HCT116 (cell line): ENCODE results near the gene C2CD2. TPM values are rescaled to one million over a fixed set of nuclear protein-coding genes. Genes with fewer than 3 reads are reported as not detected.

ENCODE experiments used
- ATAC-seq: fragments of 200-7000 bp; cut with Tn5 transposase; 2 replicates; pipeline ENCODE4 v1.9.1; 2020; ENCODE audit warnings: mild to moderate bottlenecking, moderate library complexity
- BruUV-seq: library from RNA; stranded (reverse); fragments of 400-500 nt; replicated peaks from 2 replicates; lab custom pipeline; 2021; lab: Mats Ljungman, UMichigan
- CTCF ChIA-PET: fragments of 300-600 bp; sonication (Branson Sonifier 250); formaldehyde crosslinking; loops from one replicate; lab custom pipeline; 2021; ENCODE audit warnings: antibody characterized with exemption; lab: Charles Lee
- POLR2A ChIA-PET: fragments of 300-600, 350-600 bp; sonication (Branson Sonifier 250); formaldehyde crosslinking; loops from one replicate; lab custom pipeline; 2021; ENCODE audit warnings: antibody characterized with exemption; lab: Charles Lee
- RAD21 ChIA-PET, 2 experiments: fragments of 300-600 bp; sonication (Branson Sonifier 250); formaldehyde crosslinking; loops; one replicate each; lab custom pipeline; 2023; ENCODE audit warnings: low total read pairs in 2 of 2; ENCODE audit not compliant: uncharacterized antibody in 2 of 2, unreplicated experiment in 2 of 2, low non-redundant PET in 1 of 2; lab: Charles Lee
- DNase-seq: peaks from one replicate; pipeline ENCODE4 v3.0.0-alpha.2; 2010; ENCODE audit warnings: low read depth, low spot score
- H2AFZ ChIP-seq: fragments of 200-600 bp; shearing (Covaris generic), sonication (generic); 2 replicates; pipeline ENCODE4 v1.6.1; 2017; ENCODE audit warnings: low read depth, mixed run types, mixed read lengths, antibody characterized with exemption, low read length; ENCODE audit not compliant: poor library complexity, severe bottlenecking
- H3K27ac ChIP-seq: 2 replicates; pipeline ENCODE4 v1.5.1; 2012; ENCODE audit warnings: low read depth, low read length
- H3K27me3 ChIP-seq: fragments of 200-600 bp; sonication (generic); 2 replicates; pipeline ENCODE4 v1.6.1; 2016; ENCODE audit warnings: mixed run types, low read length, mixed read lengths; ENCODE audit not compliant: insufficient read depth
- H3K36me3 ChIP-seq, 2 experiments: fragments of 200-500 bp in 1 of 2; fragments of 200-600 bp in 1 of 2; sonication (Bioruptor generic) in 1 of 2; sonication (generic) in 1 of 2; 2 replicates each; pipeline versions ENCODE4 v1.5.1 to v1.6.1; 2014 to 2016; ENCODE audit warnings: low read length in 2 of 2, inconsistent platforms in 1 of 2, mixed read lengths in 1 of 2, mixed run types in 1 of 2; ENCODE audit not compliant: insufficient read depth in 2 of 2, control insufficient read depth in 1 of 2
- H3K4me1 ChIP-seq, 2 experiments: fragments of 200-600 bp in 1 of 2; sonication (generic) in 1 of 2; 2 replicates each; pipeline versions ENCODE4 v1.5.1 to v1.6.1; 2012 to 2017; ENCODE audit warnings: low read length in 2 of 2, inconsistent platforms in 1 of 2, mild to moderate bottlenecking in 1 of 2, mixed read lengths in 1 of 2, mixed run types in 1 of 2, moderate library complexity in 1 of 2; ENCODE audit not compliant: insufficient read depth in 2 of 2, control insufficient read depth in 1 of 2
- H3K4me2 ChIP-seq: fragments of 200-600 bp; sonication (generic); 2 replicates; pipeline ENCODE4 v1.6.1; 2017; ENCODE audit warnings: mixed run types, low read length, mixed read lengths
- H3K4me3 ChIP-seq, 2 experiments: fragments of 200-600 bp in 1 of 2; sonication (generic) in 1 of 2; replicated peaks in 1 of 2; 2 replicates each; pipeline ENCODE4 v1.5.1; 2011 to 2016; ENCODE audit warnings: low read length in 2 of 2, control low read depth in 1 of 2, low read depth in 1 of 2, mild to moderate bottlenecking in 1 of 2, mixed read lengths in 1 of 2, mixed run types in 1 of 2
- H3K79me2 ChIP-seq: fragments of 200-600 bp; sonication (generic); 2 replicates; pipeline ENCODE4 v1.6.1; 2017; ENCODE audit warnings: mild to moderate bottlenecking, mixed run types, low read length, moderate library complexity, mixed read lengths; ENCODE audit not compliant: insufficient read depth
- H3K9ac ChIP-seq: fragments of 200-600 bp; sonication (generic); 2 replicates; pipeline ENCODE4 v1.6.1; 2016; ENCODE audit warnings: low read length, mixed read lengths
- H3K9me2 ChIP-seq: fragments of 200-600 bp; sonication (generic), shearing (Covaris generic); 2 replicates; pipeline ENCODE4 v1.6.1; 2017; ENCODE audit warnings: mixed run types, mild to moderate bottlenecking, moderate library complexity; ENCODE audit not compliant: insufficient read depth
- H3K9me3 ChIP-seq, 2 experiments: fragments of 200-500 bp in 1 of 2; fragments of 200-600 bp in 1 of 2; sonication (Bioruptor generic) in 1 of 2; sonication (generic) in 1 of 2; 2 replicates each; pipeline ENCODE4 v1.6.1; 2014 to 2017; ENCODE audit warnings: low read length in 2 of 2, mixed read lengths in 2 of 2, inconsistent platforms in 1 of 2, low read depth in 1 of 2, mild to moderate bottlenecking in 1 of 2, mixed run types in 1 of 2, moderate library complexity in 1 of 2; ENCODE audit not compliant: control insufficient read depth in 1 of 2, insufficient read depth in 1 of 2
- H4K20me1 ChIP-seq: fragments of 200-600 bp; sonication (generic), shearing (Covaris generic); 2 replicates; pipeline ENCODE4 v1.6.1; 2017; ENCODE audit warnings: mixed run types, mild to moderate bottlenecking, moderate library complexity; ENCODE audit not compliant: insufficient read depth
- CBX3 ChIP-seq: IDR thresholded peaks from 2 replicates; pipeline ENCODE4 v1.6.1; 2012; ENCODE audit warnings: low read depth
- CEBPB ChIP-seq: IDR thresholded peaks from 2 replicates; pipeline ENCODE4 v1.6.1; 2012; ENCODE audit warnings: low read depth
- EGR1 ChIP-seq: IDR thresholded peaks from 2 replicates; pipeline ENCODE4 v1.6.1; 2012; ENCODE audit warnings: low read depth
- EZH2 ChIP-seq: fragments of 200-600 bp; sonication (generic); IDR thresholded peaks from 2 replicates; pipeline ENCODE4 v1.6.1; 2017; ENCODE audit warnings: antibody characterized with exemption, mixed run types
- EZH2phosphoT487 ChIP-seq: fragments of 200-600 bp; IDR thresholded peaks from 2 replicates; pipeline ENCODE4 v1.6.1; 2018; ENCODE audit warnings: antibody characterized with exemption, borderline replicate concordance
- FOSL1 ChIP-seq: IDR thresholded peaks from 2 replicates; pipeline ENCODE4 v1.6.1; 2012; ENCODE audit warnings: low read depth
- JUND ChIP-seq: IDR thresholded peaks from 2 replicates; pipeline ENCODE4 v1.6.1; 2012
- POLR2A ChIP-seq: IDR thresholded peaks from 2 replicates; pipeline ENCODE4 v1.7.0; 2011; ENCODE audit warnings: borderline replicate concordance; ENCODE audit not compliant: insufficient read depth, insufficient read length; ENCODE audit errors: extremely low read depth
- POLR2AphosphoS5 ChIP-seq: IDR thresholded peaks from 2 replicates; pipeline ENCODE4 v1.6.1; 2011; ENCODE audit warnings: mild to moderate bottlenecking, low read depth, low read length, moderate library complexity
- RAD21 ChIP-seq: IDR thresholded peaks from 2 replicates; pipeline ENCODE4 v1.6.1; 2012; ENCODE audit warnings: low read depth, mild to moderate bottlenecking
- SIN3A ChIP-seq: IDR thresholded peaks from 2 replicates; pipeline ENCODE4 v1.6.1; 2012; ENCODE audit warnings: low read depth
- SP1 ChIP-seq: IDR thresholded peaks from 2 replicates; pipeline ENCODE4 v1.6.1; 2012; ENCODE audit warnings: low read depth
- TCF7L2 ChIP-seq: IDR thresholded peaks from 2 replicates; pipeline ENCODE4 v1.7.0; 2011; ENCODE audit warnings: borderline replicate concordance, inconsistent platforms; ENCODE audit not compliant: insufficient read depth, insufficient read length; ENCODE audit errors: extremely low read depth
- YY1 ChIP-seq: IDR thresholded peaks from 2 replicates; pipeline ENCODE4 v1.6.1; 2011; ENCODE audit warnings: low read length, low read depth, moderate library complexity, mild to moderate bottlenecking; ENCODE audit not compliant: insufficient replicate concordance; ENCODE audit errors: extremely low read depth
- ZFX ChIP-seq: fragments of 450-650 bp; IDR thresholded peaks from 2 replicates; pipeline ENCODE4 v1.6.1; 2017
- ZNF274 ChIP-seq: fragments of 200-500 bp; sonication (Bioruptor generic); IDR thresholded peaks from 2 replicates; pipeline ENCODE4 v1.6.1; 2014; ENCODE audit warnings: mild to moderate bottlenecking, low read depth, low read length, inconsistent platforms
- intact Hi-C: fragments of 100-400 bp; cut with micrococcal nuclease; formaldehyde crosslinking; loops from 2 replicates; pipeline ENCODE4 v1.10.0; 2022
- total RNA-seq: library from RNA; stranded (reverse); gene quantifications from one replicate; pipeline ENCODE4 v1.2.1, GENCODE V29; 2021; ENCODE audit not compliant: unreplicated experiment
- TF ChIP-seq, protein P1 (sequence below): IDR thresholded peaks from 2 replicates; pipeline ENCODE4 v1.6.1; 2012
- TF ChIP-seq, protein P2 (sequence below), 3 experiments: fragments of 200-600 bp in 1 of 3; sonication (generic) in 1 of 3; IDR thresholded peaks in 2 of 3; conservative IDR thresholded peaks in 1 of 3; 2 replicates each; pipeline ENCODE4 v1.5.1; 2012 to 2017; ENCODE audit warnings: low read depth in 2 of 3, low read length in 2 of 3, antibody characterized with exemption in 1 of 3, borderline replicate concordance in 1 of 3, control low read depth in 1 of 3, mild to moderate bottlenecking in 1 of 3, mixed read lengths in 1 of 3, mixed run types in 1 of 3, moderate library complexity in 1 of 3; ENCODE audit not compliant: insufficient read depth in 1 of 3
- TF ChIP-seq, protein P3 (sequence below): IDR thresholded peaks from 2 replicates; pipeline ENCODE4 v1.6.1; 2011; ENCODE audit warnings: mild to moderate bottlenecking, low read length, moderate library complexity; ENCODE audit not compliant: insufficient replicate concordance; ENCODE audit errors: extremely low read depth
- TF ChIP-seq, protein P4 (sequence below): IDR thresholded peaks from 2 replicates; pipeline ENCODE4 v1.6.1; 2012

The C2CD2 gene
- total RNA-seq, 1 experiment from 2014 or later, result 22.0 TPM

DNA sequence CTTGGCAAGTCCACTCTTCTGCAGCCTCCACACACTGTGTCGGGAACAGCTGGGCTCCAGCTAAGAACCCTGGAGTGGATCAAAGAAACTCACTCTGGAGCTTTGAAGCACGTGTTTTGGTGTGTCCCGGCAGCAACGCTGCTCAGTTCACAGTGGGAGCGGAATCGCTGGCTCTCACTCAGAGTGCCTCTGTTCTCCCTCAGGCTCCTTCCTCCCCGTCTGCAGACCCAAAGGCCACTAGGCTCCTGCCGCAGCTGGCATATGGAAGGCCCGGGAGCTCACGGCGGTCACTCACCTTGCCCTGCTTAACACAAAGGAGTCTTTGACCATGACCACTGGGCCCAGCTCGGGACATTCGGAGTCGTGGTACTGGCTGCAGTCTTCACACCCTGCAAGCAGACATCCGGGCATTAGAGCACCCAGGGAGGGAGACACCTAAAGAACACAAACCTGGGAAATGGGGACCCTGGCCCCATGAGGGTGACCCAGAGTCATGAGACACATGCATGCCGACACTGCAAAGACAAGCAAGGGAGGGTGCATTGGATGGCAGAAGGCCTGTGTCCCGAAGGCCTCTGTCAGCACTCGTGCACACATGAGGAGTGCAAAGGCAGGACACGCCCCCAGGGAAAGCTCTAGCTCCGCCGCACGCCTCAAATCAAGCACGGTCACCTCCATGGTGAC is 94.4 kb downstream of the C2CD2 start:
- no peaks in the 10 kb centered on the region for H3K27me3 ChIP-seq
- H4K20me1 ChIP-seq, result no peaks in the 10 kb centered on the region
- H3K4me2 ChIP-seq, result no peak overlapping the region
- peaks cover 9% of the 10 kb centered on the region; the same call in 1 of the 2 replicates for H3K79me2 ChIP-seq
- H3K9ac ChIP-seq, result no peak overlapping the region
- H3K9me3 ChIP-seq, result no peaks in the 10 kb centered on the region
- DNase-seq, result no peak
- CTCF ChIA-PET, result no interaction called here
- no peak overlapping the region for H3K4me3 ChIP-seq
- RAD21 ChIA-PET, result no interaction called here
- intact Hi-C loops, result no loop called here
- POLR2A ChIA-PET, result no interaction called here
- no TSS peak for BruUV-seq
- H3K9me2 ChIP-seq, result no peaks in the 10 kb centered on the region
- 0 out of 4 replicates have a peak, but pooled peaks cover 0 to 4% of the 10 kb centered on the region in 2 experiments for H3K4me1 ChIP-seq
- no peak overlapping the region for H2AFZ ChIP-seq
- no peak for ATAC-seq
- no peak for TF ChIP-seq ZNF274
- no peak for TF ChIP-seq CBX3
- no peak for TF ChIP-seq YY1
- no peak for TF ChIP-seq SP1
- TF ChIP-seq, protein P1, sequence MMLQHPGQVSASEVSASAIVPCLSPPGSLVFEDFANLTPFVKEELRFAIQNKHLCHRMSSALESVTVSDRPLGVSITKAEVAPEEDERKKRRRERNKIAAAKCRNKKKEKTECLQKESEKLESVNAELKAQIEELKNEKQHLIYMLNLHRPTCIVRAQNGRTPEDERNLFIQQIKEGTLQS, result no peak
- TF ChIP-seq SIN3A, result no peak
- TF ChIP-seq EGR1, result no peak
- TF ChIP-seq JUND, result no peak
- TF ChIP-seq, protein P2, sequence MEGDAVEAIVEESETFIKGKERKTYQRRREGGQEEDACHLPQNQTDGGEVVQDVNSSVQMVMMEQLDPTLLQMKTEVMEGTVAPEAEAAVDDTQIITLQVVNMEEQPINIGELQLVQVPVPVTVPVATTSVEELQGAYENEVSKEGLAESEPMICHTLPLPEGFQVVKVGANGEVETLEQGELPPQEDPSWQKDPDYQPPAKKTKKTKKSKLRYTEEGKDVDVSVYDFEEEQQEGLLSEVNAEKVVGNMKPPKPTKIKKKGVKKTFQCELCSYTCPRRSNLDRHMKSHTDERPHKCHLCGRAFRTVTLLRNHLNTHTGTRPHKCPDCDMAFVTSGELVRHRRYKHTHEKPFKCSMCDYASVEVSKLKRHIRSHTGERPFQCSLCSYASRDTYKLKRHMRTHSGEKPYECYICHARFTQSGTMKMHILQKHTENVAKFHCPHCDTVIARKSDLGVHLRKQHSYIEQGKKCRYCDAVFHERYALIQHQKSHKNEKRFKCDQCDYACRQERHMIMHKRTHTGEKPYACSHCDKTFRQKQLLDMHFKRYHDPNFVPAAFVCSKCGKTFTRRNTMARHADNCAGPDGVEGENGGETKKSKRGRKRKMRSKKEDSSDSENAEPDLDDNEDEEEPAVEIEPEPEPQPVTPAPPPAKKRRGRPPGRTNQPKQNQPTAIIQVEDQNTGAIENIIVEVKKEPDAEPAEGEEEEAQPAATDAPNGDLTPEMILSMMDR (IDR thresholded peaks at IDR 0.05 in 2 of 3, conservative IDR thresholded peaks at IDR 0.05 in 1 of 3; ENCODE audit: borderline replicate concordance in 1 of 3, insufficient read depth in 1 of 3, low read depth in 2 of 3, low read length in 2 of 3), result no peak
- TF ChIP-seq RAD21, result no peak
- TF ChIP-seq CEBPB, result no peak
- TF ChIP-seq EZH2phosphoT487, result no peak
- no peak for TF ChIP-seq FOSL1
- TF ChIP-seq, protein P3, sequence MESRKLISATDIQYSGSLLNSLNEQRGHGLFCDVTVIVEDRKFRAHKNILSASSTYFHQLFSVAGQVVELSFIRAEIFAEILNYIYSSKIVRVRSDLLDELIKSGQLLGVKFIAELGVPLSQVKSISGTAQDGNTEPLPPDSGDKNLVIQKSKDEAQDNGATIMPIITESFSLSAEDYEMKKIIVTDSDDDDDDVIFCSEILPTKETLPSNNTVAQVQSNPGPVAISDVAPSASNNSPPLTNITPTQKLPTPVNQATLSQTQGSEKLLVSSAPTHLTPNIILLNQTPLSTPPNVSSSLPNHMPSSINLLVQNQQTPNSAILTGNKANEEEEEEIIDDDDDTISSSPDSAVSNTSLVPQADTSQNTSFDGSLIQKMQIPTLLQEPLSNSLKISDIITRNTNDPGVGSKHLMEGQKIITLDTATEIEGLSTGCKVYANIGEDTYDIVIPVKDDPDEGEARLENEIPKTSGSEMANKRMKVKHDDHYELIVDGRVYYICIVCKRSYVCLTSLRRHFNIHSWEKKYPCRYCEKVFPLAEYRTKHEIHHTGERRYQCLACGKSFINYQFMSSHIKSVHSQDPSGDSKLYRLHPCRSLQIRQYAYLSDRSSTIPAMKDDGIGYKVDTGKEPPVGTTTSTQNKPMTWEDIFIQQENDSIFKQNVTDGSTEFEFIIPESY, result no peak
- no peak for TF ChIP-seq POLR2AphosphoS5
- TF ChIP-seq POLR2A, result no peak
- no peak for TF ChIP-seq TCF7L2
- no peak for TF ChIP-seq ZFX
- no peak for TF ChIP-seq EZH2
- TF ChIP-seq, protein P4, sequence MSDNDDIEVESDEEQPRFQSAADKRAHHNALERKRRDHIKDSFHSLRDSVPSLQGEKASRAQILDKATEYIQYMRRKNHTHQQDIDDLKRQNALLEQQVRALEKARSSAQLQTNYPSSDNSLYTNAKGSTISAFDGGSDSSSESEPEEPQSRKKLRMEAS, result no peak
- TF ChIP-seq, all 23 proteins: peak for 0
- H3K27ac ChIP-seq, result no peak overlapping the region
- no peaks in the 10 kb centered on the region; a peak in 1 of 4 replicates for H3K36me3 ChIP-seq
